Colonic mucosa (tissue), 4 donors: Measurements from ENCODE around the gene YOD1. TPM values are rescaled to one million over a fixed set of nuclear protein-coding genes. Genes with fewer than 3 reads are reported as not detected.
A peak's percentile ranks its signal among the peaks of the same experiment; 100 is the strongest.

ENCODE experiments used
- DNase-seq: peaks from one replicate; pipeline ENCODE4 v3.0.0-alpha.2; 2020
- H3K27ac ChIP-seq: fragments of 200-600 bp; one replicate; pipeline ENCODE4 v1.8.0; 2021
- H3K27me3 ChIP-seq: fragments of 200-600 bp; one replicate; pipeline ENCODE4 v1.8.0; 2021
- H3K36me3 ChIP-seq: fragments of 200-600 bp; one replicate; pipeline ENCODE4 v1.8.0; 2021
- H3K4me1 ChIP-seq: fragments of 200-600 bp; one replicate; pipeline ENCODE4 v1.8.0; 2021; ENCODE audit warnings: mild to moderate bottlenecking
- H3K4me3 ChIP-seq: fragments of 200-600 bp; one replicate; pipeline ENCODE4 v1.8.0; 2021
- H3K9ac ChIP-seq, 2 donors: one replicate each; pipeline ENCODE4 v1.7.0; 2013; ENCODE audit warnings: control low read depth in 2 of 2, low read depth in 2 of 2, low read length in 2 of 2
- H3K9me3 ChIP-seq: fragments of 200-600 bp; one replicate; pipeline ENCODE4 v1.8.0; 2021
- intact Hi-C: fragments of 100-400 bp; cut with DNase I; formaldehyde crosslinking; loops from one replicate; pipeline ENCODE4 v1.14.1; 2022
- total RNA-seq, 2 donors: library from RNA; stranded (reverse); fragmentation: NEBNext Ultra II Directional in 1 of 2; extraction: Animal tissue kit (Norgen Biotek cat#: 25700) in 1 of 2; gene quantifications; one replicate each; pipeline ENCODE4 v1.2.1, GENCODE V29; 2021
- TF ChIP-seq, protein P1 (sequence below): fragments of 200-600 bp; IDR thresholded peaks from one replicate; pipeline ENCODE4 v1.8.0; 2022; ENCODE audit warnings: antibody characterized with exemption, mild to moderate bottlenecking
- donor health status: healthy.
- donor health status: DM: no; HTN: no; CAD: no.
- donor health status: DM: no; HTN: no; CAD: no.

YOD1 gene
- total RNA-seq, 2 donors from 2014 or later, result 5.7 to 8.0 TPM

DNA sequence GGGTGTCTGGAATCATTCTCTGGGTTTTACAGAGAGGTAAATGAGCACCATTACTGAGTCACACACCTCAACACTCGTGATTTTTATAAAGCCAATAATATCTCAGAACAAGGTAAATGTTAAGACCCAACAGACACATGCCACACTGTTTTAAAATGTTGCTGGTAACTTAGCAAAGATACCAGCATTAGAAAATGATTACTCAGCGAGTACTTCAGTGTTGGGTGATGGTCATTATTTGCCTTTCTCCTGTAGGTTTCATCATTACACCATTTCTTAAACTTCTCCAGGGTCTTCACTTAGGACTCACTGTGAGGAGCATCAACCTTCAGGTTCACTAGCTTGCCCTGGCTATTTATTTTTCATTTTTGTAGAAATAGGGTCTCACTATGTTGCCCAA is 30.8 kb upstream of the YOD1 start:
- H3K27me3 ChIP-seq, result no peaks in the 10 kb centered on the region
- H3K9ac ChIP-seq, result no peak overlapping the region
- no peaks in the 10 kb centered on the region for H3K4me1 ChIP-seq
- intact Hi-C loops, result loop anchor here (5.0 to 10.0 kb wide), 4 partner anchors 47 to 415 kb away; partner anchors contain the start of genes C1orf116 and CR1
- H3K4me3 ChIP-seq, result no peak overlapping the region
- H3K9me3 ChIP-seq, result no peaks in the 10 kb centered on the region
- no peak overlapping the region for H3K27ac ChIP-seq
- TF ChIP-seq, protein P1, sequence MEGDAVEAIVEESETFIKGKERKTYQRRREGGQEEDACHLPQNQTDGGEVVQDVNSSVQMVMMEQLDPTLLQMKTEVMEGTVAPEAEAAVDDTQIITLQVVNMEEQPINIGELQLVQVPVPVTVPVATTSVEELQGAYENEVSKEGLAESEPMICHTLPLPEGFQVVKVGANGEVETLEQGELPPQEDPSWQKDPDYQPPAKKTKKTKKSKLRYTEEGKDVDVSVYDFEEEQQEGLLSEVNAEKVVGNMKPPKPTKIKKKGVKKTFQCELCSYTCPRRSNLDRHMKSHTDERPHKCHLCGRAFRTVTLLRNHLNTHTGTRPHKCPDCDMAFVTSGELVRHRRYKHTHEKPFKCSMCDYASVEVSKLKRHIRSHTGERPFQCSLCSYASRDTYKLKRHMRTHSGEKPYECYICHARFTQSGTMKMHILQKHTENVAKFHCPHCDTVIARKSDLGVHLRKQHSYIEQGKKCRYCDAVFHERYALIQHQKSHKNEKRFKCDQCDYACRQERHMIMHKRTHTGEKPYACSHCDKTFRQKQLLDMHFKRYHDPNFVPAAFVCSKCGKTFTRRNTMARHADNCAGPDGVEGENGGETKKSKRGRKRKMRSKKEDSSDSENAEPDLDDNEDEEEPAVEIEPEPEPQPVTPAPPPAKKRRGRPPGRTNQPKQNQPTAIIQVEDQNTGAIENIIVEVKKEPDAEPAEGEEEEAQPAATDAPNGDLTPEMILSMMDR, result no peak
- no peak for DNase-seq
- no peaks in the 10 kb centered on the region for H3K36me3 ChIP-seq

DNA sequence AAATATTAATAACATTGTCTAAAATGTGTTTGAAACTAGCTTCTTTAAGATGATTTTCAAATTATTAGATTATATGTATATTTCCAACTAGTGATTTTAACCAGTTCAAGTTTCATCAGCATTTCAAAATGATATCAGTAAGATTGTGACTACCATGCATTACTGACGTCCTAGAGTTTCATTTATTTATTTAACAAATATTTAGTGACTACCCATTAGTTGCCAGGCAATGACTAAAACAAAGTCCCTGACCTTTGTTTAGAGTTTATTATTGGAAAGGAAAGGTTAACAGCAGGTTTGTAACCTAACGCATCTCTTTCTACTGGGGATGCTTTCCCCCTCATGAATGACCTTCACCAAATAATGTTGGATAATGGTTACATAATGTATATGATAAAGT is 30.1 kb upstream of the YOD1 start:
- H3K27me3 ChIP-seq, result no peaks in the 10 kb centered on the region
- H3K36me3 ChIP-seq, result no peaks in the 10 kb centered on the region
- TF ChIP-seq, protein P1, result no peak
- H3K9me3 ChIP-seq, result no peaks in the 10 kb centered on the region
- no peak overlapping the region for H3K4me3 ChIP-seq
- intact Hi-C loops, result loop anchor here (5.0 to 10.0 kb wide), 4 partner anchors 46 to 416 kb away; partner anchors contain the start of genes C1orf116 and CR1
- no peak for DNase-seq
- H3K4me1 ChIP-seq, result no peaks in the 10 kb centered on the region
- no peak overlapping the region for H3K9ac ChIP-seq
- H3K27ac ChIP-seq, result no peak overlapping the region

GRCh38 chr1:207079706-207080241 is 28.8 kb upstream of the YOD1 start:
- DNase-seq, result no peak
- intact Hi-C loops, result loop anchor here (5.0 to 10.0 kb wide), 4 partner anchors 45 to 418 kb away; partner anchors contain the start of genes C1orf116 and CR1

DNA sequence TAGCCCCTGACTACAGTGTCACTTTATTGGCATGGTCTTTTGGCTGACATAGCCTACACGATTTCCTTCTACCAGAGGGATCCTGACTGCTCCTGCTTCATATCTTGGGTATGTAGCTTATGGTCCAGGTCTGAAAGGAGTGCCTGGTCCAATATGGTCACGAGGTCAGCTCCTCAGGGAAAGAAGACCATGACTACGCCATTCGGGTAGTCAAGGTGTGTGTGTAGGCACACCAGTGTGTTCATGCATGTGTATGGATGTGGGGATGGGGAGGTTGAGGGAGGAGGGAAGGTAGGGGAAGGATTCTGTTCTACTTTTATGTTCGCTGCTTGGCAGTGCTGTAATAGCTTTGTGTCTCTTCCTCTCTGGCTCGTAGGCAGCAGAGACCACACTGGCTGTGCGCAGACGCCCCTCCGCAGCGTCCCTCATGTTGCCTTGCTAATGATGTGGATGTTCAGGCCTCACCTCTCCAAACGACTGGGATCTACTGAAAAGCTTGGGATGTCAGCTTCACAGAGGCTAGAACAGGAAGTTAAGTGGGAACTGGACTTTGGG is 27.6 kb upstream of the YOD1 start:
- no peak for DNase-seq
- Histone ChIP-seq H3K9ac (no peak overlapping the region), H3K4me3 (no peak overlapping the region), H3K36me3 (no peaks in the 10 kb centered on the region), H3K4me1 (no peaks in the 10 kb centered on the region), H3K9me3 (no peaks in the 10 kb centered on the region), H3K27me3 (no peaks in the 10 kb centered on the region), H3K27ac (no peak overlapping the region)
- intact Hi-C loops, result no loop called here
- TF ChIP-seq, protein P1, result no peak

More at GRCh38 chr1:207079706-207080241, 28.8 kb upstream of the YOD1 start:
- H3K9me3 ChIP-seq, result no peaks in the 10 kb centered on the region
- no peak overlapping the region for H3K4me3 ChIP-seq
- H3K4me1 ChIP-seq, result no peaks in the 10 kb centered on the region
- no peaks in the 10 kb centered on the region for H3K36me3 ChIP-seq
- H3K27me3 ChIP-seq, result no peaks in the 10 kb centered on the region
- no peak overlapping the region for H3K9ac ChIP-seq
- H3K27ac ChIP-seq, result no peak overlapping the region
- TF ChIP-seq, protein P1, result no peak

DNA sequence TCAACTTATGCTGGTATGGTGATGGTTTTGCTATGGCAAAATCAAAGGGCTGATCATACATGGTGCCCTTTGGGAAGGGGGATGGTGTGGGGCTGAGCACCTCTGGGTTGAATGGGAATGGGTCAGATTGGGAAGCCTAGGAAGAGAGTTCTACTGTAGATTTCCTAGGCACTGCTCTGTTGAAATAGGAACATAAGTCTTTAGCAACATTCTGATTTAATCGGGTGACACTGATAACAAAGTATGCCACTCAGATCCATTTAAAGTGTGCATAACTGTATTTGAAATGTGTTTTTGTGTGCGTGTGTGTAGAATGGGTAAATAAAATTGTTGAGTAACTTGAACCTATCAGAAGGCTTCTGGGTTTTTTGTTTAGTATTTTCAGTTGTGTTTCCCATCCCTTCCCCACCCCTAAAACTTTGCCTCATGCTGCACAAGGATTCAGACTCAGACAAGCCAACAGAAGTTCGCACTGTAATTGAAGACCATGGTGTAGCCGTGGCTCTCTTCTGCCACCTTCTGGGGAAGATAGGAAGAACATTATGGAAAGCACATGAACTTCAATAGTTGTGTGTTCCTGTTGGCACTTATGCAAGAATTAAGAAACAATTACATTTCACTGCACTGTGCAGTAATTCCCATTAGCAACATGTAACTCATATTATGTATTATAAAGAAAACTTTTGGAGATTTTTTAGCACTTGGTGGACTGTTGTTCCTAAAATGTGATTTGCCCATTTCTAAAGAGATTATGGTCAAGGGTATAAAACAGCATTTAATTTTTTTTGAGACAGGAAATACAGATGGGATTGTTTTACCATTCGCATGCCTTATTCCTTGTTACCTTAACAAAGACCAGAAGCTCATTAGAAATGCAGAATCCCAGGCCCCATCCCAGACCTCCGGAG is 26.7 kb upstream of the YOD1 start:
- H3K36me3 ChIP-seq, result no peaks in the 10 kb centered on the region
- H3K27ac ChIP-seq, result no peak overlapping the region
- TF ChIP-seq, protein P1, result peak; percentile 94
- H3K4me1 ChIP-seq, result no peaks in the 10 kb centered on the region
- H3K4me3 ChIP-seq, result no peak overlapping the region
- intact Hi-C loops, result loop anchor here (1.0 kb wide), 1 partner anchor 27 kb away; no protein-coding TSS in a partner anchor
- no peaks in the 10 kb centered on the region for H3K27me3 ChIP-seq
- no peaks in the 10 kb centered on the region for H3K9me3 ChIP-seq
- DNase-seq, result peak; percentile 89
- no peak overlapping the region for H3K9ac ChIP-seq
